Parathyroid adenoma (tissue), 2 donors: Measurements from ENCODE around the gene TEX101.

ENCODE experiments used
- H2AFZ ChIP-seq: fragments of 300-600 bp; sonication (generic); one replicate; pipeline ENCODE4 v1.7.0; 2017; ENCODE audit warnings: antibody characterized with exemption, mild to moderate bottlenecking
- H3K27ac ChIP-seq: fragments of 300-600 bp; sonication (generic); one replicate; pipeline ENCODE4 v1.7.0; 2017
- H3K27me3 ChIP-seq: fragments of 300-600 bp; sonication (generic); one replicate; pipeline ENCODE4 v1.7.0; 2017; ENCODE audit warnings: low read length; ENCODE audit not compliant: control insufficient read depth, insufficient read depth
- H3K36me3 ChIP-seq: fragments of 300-600 bp; sonication (generic); one replicate; pipeline ENCODE4 v1.7.0; 2017; ENCODE audit warnings: low read length; ENCODE audit not compliant: control insufficient read depth, insufficient read depth
- H3K4me1 ChIP-seq: fragments of 300-600 bp; sonication (generic); one replicate; pipeline ENCODE4 v1.7.0; 2017; ENCODE audit warnings: control low read depth
- H3K4me2 ChIP-seq: fragments of 300-600 bp; sonication (generic); one replicate; pipeline ENCODE4 v1.7.0; 2017; ENCODE audit warnings: low read length
- H3K4me3 ChIP-seq: fragments of 300-600 bp; sonication (generic); one replicate; pipeline ENCODE4 v1.7.0; 2017; ENCODE audit warnings: low read depth, low read length
- H3K79me2 ChIP-seq: fragments of 300-600 bp; sonication (generic); one replicate; pipeline ENCODE4 v1.7.0; 2017; ENCODE audit warnings: control low read depth
- H3K9ac ChIP-seq: fragments of 300-600 bp; sonication (generic); one replicate; pipeline ENCODE4 v1.7.0; 2017; ENCODE audit warnings: mild to moderate bottlenecking
- H3K9me3 ChIP-seq: fragments of 300-600 bp; sonication (generic); one replicate; pipeline ENCODE4 v1.7.0; 2017; ENCODE audit warnings: low read length; ENCODE audit not compliant: control insufficient read depth
- TF ChIP-seq, protein P1 (sequence below): fragments of 300-600 bp; sonication (generic); IDR thresholded peaks from one replicate; pipeline ENCODE4 v1.7.0; 2017; ENCODE audit warnings: antibody characterized with exemption, mild to moderate bottlenecking
- donor health status: primary hyperparathyroidism.

The TEX101 gene

DNA sequence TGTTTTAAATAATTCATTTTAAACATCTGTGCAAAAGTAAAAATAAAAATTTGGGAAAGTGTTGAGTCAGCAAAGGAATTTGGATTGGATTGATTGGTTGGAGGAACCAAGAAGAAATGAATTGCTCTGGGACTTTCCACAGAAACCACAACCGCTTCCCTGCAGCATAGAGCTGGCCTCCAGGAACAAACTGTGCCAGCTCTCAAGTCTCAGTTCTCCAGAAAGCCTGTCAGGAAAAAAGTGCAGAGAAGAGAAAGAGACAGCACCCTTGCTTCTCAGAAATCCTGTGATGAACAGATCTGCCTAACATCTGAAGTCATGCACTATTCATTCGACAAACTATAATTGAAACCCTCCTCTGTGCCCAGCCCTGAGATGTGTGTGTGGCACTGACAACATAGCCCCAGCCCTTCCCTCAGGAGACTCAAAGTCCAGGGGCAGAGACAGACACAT lies 35.9 kb downstream of the TEX101 start:
- H3K27me3 ChIP-seq: no peaks in the 10 kb centered on the region
- H3K9me3 ChIP-seq: no peaks in the 10 kb centered on the region
- no peak overlapping the region for H3K4me3 ChIP-seq
- H3K36me3 ChIP-seq: no peaks in the 10 kb centered on the region
- no peak overlapping the region for H3K9ac ChIP-seq
- no peak overlapping the region for H3K27ac ChIP-seq
- H3K79me2 ChIP-seq: no peaks in the 10 kb centered on the region
- H3K4me1 ChIP-seq: no peaks in the 10 kb centered on the region
- TF ChIP-seq, protein P1, sequence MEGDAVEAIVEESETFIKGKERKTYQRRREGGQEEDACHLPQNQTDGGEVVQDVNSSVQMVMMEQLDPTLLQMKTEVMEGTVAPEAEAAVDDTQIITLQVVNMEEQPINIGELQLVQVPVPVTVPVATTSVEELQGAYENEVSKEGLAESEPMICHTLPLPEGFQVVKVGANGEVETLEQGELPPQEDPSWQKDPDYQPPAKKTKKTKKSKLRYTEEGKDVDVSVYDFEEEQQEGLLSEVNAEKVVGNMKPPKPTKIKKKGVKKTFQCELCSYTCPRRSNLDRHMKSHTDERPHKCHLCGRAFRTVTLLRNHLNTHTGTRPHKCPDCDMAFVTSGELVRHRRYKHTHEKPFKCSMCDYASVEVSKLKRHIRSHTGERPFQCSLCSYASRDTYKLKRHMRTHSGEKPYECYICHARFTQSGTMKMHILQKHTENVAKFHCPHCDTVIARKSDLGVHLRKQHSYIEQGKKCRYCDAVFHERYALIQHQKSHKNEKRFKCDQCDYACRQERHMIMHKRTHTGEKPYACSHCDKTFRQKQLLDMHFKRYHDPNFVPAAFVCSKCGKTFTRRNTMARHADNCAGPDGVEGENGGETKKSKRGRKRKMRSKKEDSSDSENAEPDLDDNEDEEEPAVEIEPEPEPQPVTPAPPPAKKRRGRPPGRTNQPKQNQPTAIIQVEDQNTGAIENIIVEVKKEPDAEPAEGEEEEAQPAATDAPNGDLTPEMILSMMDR: no peak
- no peak overlapping the region for H3K4me2 ChIP-seq
- H2AFZ ChIP-seq: no peak overlapping the region

DNA sequence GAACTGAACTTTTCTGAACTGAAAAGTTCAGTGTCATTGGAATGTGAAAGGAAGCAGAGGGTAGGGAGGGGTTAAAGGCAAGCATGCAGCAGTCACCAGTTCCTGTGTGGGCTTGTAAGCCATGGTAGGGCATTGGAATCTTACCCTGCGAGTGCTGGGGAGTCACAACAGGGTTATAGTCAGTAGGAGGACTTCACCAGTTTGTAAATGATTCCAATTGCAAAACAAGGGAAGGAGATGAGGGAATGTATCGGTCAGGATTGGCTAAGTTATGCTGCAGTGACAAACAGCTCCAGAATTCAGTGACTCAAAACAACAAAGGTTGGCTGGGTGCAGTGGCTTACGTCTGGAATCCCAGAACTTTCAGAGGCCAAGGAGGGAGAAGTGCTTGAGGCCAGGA lies 37.9 kb downstream of the TEX101 start:
- no peaks in the 10 kb centered on the region for H3K27me3 ChIP-seq
- no peaks in the 10 kb centered on the region for H3K9me3 ChIP-seq
- no peaks in the 10 kb centered on the region for H3K36me3 ChIP-seq
- H3K4me3 ChIP-seq: no peak overlapping the region
- no peak overlapping the region for H3K27ac ChIP-seq
- no peak overlapping the region for H2AFZ ChIP-seq
- H3K79me2 ChIP-seq: no peaks in the 10 kb centered on the region
- no peaks in the 10 kb centered on the region for H3K4me1 ChIP-seq
- no peak overlapping the region for H3K4me2 ChIP-seq
- H3K9ac ChIP-seq: no peak overlapping the region
- TF ChIP-seq, protein P1: no peak

DNA sequence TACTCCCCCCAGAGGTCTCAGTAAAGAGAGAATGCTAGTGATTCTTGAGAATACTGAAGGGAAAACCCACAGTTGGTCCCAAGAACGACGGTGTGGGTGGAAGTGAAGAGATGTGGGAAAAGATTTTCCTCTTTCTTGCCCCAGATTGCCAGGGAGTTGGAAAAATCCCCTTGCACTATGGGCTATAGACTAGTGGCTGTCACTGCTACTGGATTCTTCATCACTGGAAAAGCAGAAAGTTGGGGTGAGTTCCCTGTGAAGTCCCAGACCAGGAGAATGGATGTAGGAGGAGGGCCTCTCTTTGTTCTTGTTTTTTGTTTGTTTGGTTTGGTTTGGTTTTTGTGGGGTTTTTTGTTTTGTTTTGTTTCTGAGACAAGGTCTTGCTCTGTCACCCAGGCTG lies 39.3 kb downstream of the TEX101 start:
- Histone ChIP-seq H3K36me3 (no peaks in the 10 kb centered on the region), H2AFZ (no peak overlapping the region), H3K27me3 (no peaks in the 10 kb centered on the region), H3K9ac (no peak overlapping the region), H3K9me3 (no peaks in the 10 kb centered on the region), H3K27ac (no peak overlapping the region), H3K4me1 (no peaks in the 10 kb centered on the region), H3K4me3 (no peak overlapping the region), H3K79me2 (no peaks in the 10 kb centered on the region), H3K4me2 (no peak overlapping the region)
- TF ChIP-seq, protein P1: no peak

DNA sequence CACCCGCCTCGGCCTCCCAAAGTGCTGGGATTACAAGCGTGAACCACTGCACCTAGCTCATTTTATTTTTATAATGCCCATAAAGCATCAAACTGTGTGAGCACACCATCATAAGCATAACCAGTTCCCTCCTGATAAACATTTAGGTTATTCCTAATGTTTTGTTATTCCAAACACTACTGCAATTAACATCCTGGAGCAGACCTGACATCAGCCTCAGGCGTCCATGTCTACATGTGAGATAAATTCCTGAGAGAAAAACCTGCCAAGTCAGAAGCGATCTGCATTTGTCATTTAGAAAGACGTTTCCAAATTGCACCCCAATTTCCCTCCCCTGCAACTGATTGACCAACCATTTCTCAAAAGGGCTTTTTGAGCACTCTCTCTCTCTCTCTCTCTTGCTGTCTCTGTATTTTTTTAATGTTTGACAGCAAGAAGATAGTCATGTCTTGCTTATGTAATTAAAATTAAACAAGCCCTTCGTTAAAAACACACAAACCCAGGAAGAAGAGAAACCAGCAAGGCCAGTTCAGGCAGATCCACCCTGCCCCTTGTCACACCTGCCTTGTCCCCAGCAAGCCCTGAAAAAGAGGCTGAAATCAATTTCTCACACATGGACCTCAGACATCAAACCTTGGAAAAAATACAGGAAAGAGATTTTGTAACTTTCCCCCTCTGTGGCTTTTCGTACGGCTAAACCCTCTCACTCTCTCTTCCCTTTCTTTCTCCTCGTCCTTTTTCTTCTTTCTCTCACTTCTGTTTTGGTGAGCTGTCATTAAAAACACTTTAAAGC lies 40.8 kb downstream of the TEX101 start:
- no peaks in the 10 kb centered on the region for H3K9me3 ChIP-seq
- H3K27ac ChIP-seq: no peak overlapping the region
- H3K4me1 ChIP-seq: no peaks in the 10 kb centered on the region
- no peaks in the 10 kb centered on the region for H3K36me3 ChIP-seq
- TF ChIP-seq, protein P1: no peak
- H3K9ac ChIP-seq: no peak overlapping the region
- H3K79me2 ChIP-seq: no peaks in the 10 kb centered on the region
- H3K27me3 ChIP-seq: no peaks in the 10 kb centered on the region
- H3K4me2 ChIP-seq: no peak overlapping the region
- H2AFZ ChIP-seq: no peak overlapping the region
- no peak overlapping the region for H3K4me3 ChIP-seq

DNA sequence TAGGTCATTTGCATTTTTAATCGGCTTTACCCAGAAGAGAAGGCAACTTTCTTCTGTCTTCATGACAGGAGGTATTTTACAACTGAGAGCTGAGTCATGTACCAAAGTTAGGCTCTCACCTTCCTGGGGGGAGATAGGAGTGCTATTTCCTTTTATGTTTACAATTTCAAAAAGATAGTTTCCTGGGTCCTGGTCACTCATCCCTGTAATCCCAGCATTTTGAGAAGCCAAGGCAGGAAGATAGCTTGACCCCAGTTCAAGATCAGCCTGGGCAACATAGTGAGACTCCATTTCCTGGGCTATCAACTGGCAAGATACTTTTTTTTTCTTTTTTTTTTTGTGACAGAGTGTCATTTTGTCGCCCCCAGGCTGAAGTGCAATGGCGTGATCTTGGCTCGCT lies 43.1 kb downstream of the TEX101 start:
- H3K79me2 ChIP-seq: no peaks in the 10 kb centered on the region
- no peak overlapping the region for H3K9ac ChIP-seq
- TF ChIP-seq, protein P1: no peak
- H3K27ac ChIP-seq: no peak overlapping the region
- H3K4me1 ChIP-seq: no peaks in the 10 kb centered on the region
- no peak overlapping the region for H3K4me2 ChIP-seq
- H3K9me3 ChIP-seq: no peaks in the 10 kb centered on the region
- no peaks in the 10 kb centered on the region for H3K36me3 ChIP-seq
- H2AFZ ChIP-seq: no peak overlapping the region
- H3K4me3 ChIP-seq: no peak overlapping the region
- no peaks in the 10 kb centered on the region for H3K27me3 ChIP-seq
